Measurements from ENCODE around the gene PLCB1.

PLCB1 gene

DNA sequence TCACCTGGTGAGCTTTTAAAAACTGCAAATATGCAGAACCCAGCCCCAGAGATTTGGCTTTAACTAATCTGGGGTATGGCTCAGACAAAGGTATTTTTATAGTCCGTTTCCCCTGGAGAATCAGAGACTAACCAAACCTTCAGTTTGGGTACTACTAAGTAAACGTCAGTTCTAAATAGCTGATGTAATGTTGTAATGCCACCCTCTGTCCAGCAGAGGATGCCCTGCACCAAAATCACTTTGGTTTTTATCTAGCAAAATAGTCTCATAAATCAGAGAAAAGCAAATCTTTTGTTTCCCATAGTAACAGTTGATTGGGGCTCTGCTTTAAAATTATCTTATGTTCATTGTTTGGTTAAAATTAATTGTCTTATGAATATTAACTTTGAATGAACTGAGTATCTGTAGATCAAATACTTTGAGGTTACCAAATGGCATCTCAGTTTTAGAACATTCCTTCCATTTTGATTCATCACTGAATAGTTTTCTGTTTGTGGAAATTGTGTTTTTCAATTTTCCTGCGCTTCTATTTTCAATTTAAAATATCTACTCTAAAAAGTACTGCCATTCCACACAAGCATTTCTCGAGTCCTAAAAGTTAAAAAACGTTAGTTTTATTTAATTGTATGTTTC lies 658.5 kb downstream of the PLCB1 start:
- Histone ChIP-seq H3F3A (ENCODE audit: insufficient read depth, low read length) (no peaks in the 10 kb centered on the region), H3K4me1 (ENCODE audit: insufficient read depth, low read length, severe bottlenecking) (no peaks in the 10 kb centered on the region), H3K4me3 (ENCODE audit: low read depth, low read length, poor library complexity, severe bottlenecking) (no peak overlapping the region), H3K9me2 (ENCODE audit: low read depth, low read length) (no peaks in the 10 kb centered on the region), H3K4me2 (ENCODE audit: low read length) (no peak overlapping the region), H3K36me3 (ENCODE audit: insufficient read depth, low read length) (no peaks in the 10 kb centered on the region), H3K9me3 (ENCODE audit: low read length) (no peaks in the 10 kb centered on the region), H3K27ac (ENCODE audit: low read depth, low read length, poor library complexity, severe bottlenecking) (no peak overlapping the region), H3K79me2 (ENCODE audit: insufficient read depth, low read length) (no peaks in the 10 kb centered on the region), H4K20me1 (ENCODE audit: insufficient read depth, low read length) (no peaks in the 10 kb centered on the region), H3K9ac (ENCODE audit: low read length) (no peak overlapping the region), H3K27me3 (ENCODE audit: insufficient read depth, low read length) (no peaks in the 10 kb centered on the region), H2AFZ (ENCODE audit: low read length) (no peak overlapping the region)
- TF ChIP-seq EZH2 (IDR thresholded peaks at IDR 0.05; ENCODE audit: borderline replicate concordance, low read length), result no peak
- TF ChIP-seq, protein P1, sequence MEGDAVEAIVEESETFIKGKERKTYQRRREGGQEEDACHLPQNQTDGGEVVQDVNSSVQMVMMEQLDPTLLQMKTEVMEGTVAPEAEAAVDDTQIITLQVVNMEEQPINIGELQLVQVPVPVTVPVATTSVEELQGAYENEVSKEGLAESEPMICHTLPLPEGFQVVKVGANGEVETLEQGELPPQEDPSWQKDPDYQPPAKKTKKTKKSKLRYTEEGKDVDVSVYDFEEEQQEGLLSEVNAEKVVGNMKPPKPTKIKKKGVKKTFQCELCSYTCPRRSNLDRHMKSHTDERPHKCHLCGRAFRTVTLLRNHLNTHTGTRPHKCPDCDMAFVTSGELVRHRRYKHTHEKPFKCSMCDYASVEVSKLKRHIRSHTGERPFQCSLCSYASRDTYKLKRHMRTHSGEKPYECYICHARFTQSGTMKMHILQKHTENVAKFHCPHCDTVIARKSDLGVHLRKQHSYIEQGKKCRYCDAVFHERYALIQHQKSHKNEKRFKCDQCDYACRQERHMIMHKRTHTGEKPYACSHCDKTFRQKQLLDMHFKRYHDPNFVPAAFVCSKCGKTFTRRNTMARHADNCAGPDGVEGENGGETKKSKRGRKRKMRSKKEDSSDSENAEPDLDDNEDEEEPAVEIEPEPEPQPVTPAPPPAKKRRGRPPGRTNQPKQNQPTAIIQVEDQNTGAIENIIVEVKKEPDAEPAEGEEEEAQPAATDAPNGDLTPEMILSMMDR (IDR thresholded peaks at IDR 0.05; ENCODE audit: low read length), result peak; percentile 89

GRCh38 chr20:8795404-8795803 lies 663.3 kb downstream of the PLCB1 start:
- Histone ChIP-seq H3K4me2 (ENCODE audit: low read length) (no peak overlapping the region), H3F3A (ENCODE audit: insufficient read depth, low read length) (no peaks in the 10 kb centered on the region), H3K9ac (ENCODE audit: low read length) (no peak overlapping the region), H3K9me2 (ENCODE audit: low read depth, low read length) (no peaks in the 10 kb centered on the region), H3K9me3 (ENCODE audit: low read length) (no peaks in the 10 kb centered on the region), H3K36me3 (ENCODE audit: insufficient read depth, low read length) (no peaks in the 10 kb centered on the region), H3K27me3 (ENCODE audit: insufficient read depth, low read length) (no peaks in the 10 kb centered on the region), H2AFZ (ENCODE audit: low read length) (no peak overlapping the region), H3K4me1 (ENCODE audit: insufficient read depth, low read length, severe bottlenecking) (no peaks in the 10 kb centered on the region), H3K79me2 (ENCODE audit: insufficient read depth, low read length) (no peaks in the 10 kb centered on the region), H4K20me1 (ENCODE audit: insufficient read depth, low read length) (no peaks in the 10 kb centered on the region), H3K4me3 (ENCODE audit: low read depth, low read length, poor library complexity, severe bottlenecking) (no peak overlapping the region), H3K27ac (ENCODE audit: low read depth, low read length, poor library complexity, severe bottlenecking) (no peak overlapping the region)
- no peak for TF ChIP-seq EZH2 (IDR thresholded peaks at IDR 0.05; ENCODE audit: borderline replicate concordance, low read length)
- TF ChIP-seq, protein P1 (IDR thresholded peaks at IDR 0.05; ENCODE audit: low read length), result no peak

- Histone ChIP-seq H3K4me2 (ENCODE audit: low read length) (no peak overlapping the region), H3K27ac (ENCODE audit: low read depth, low read length, poor library complexity, severe bottlenecking) (no peak overlapping the region), H3K9me3 (ENCODE audit: low read length) (no peaks in the 10 kb centered on the region), H4K20me1 (ENCODE audit: insufficient read depth, low read length) (no peaks in the 10 kb centered on the region), H3K36me3 (ENCODE audit: insufficient read depth, low read length) (no peaks in the 10 kb centered on the region), H3F3A (ENCODE audit: insufficient read depth, low read length) (no peaks in the 10 kb centered on the region), H2AFZ (ENCODE audit: low read length) (no peak overlapping the region), H3K9me2 (ENCODE audit: low read depth, low read length) (no peaks in the 10 kb centered on the region), H3K4me1 (ENCODE audit: insufficient read depth, low read length, severe bottlenecking) (no peaks in the 10 kb centered on the region), H3K27me3 (ENCODE audit: insufficient read depth, low read length) (no peaks in the 10 kb centered on the region), H3K9ac (ENCODE audit: low read length) (no peak overlapping the region), H3K4me3 (ENCODE audit: low read depth, low read length, poor library complexity, severe bottlenecking) (no peak overlapping the region), H3K79me2 (ENCODE audit: insufficient read depth, low read length) (no peaks in the 10 kb centered on the region)
- TF ChIP-seq, protein P1 (IDR thresholded peaks at IDR 0.05; ENCODE audit: low read length), result no peak
- no peak for TF ChIP-seq EZH2 (IDR thresholded peaks at IDR 0.05; ENCODE audit: borderline replicate concordance, low read length)
Observed at GRCh38 chr20:8796088-8796660, 664.1 kb downstream of the PLCB1 start.
